ENCODE measurements around the gene SLC46A3. TPM values are rescaled to one million over a fixed set of nuclear protein-coding genes. Genes with fewer than 3 reads are reported as not detected.
A peak's percentile ranks its signal among the peaks of the same experiment; 100 is the strongest.
"Not testable (repeated sequence)": the region's sequence is repeated elsewhere in the genome, so short reads cannot be mapped to it uniquely, and the experiment has no call there.

Gene SLC46A3
- total RNA-seq, 1 donor from 2014 or later, result 39.2 TPM

- DNase-seq (ENCODE audit: low spot score) (no peak), ATAC-seq (no peak)
Observed at GRCh38 chr13:28734906-28735305, 16.1 kb upstream of the SLC46A3 start.

- DNase-seq (ENCODE audit: low spot score), result no peak
- no peak for ATAC-seq
Observed at GRCh38 chr13:28730762-28731161, 12.0 kb upstream of the SLC46A3 start.

GRCh38 chr13:28729541-28729940 lies 10.8 kb upstream of the SLC46A3 start:
- peak; percentile 71 for DNase-seq (ENCODE audit: low spot score)
- peak; percentile 98 for ATAC-seq

- no peak for ATAC-seq
- no peak for DNase-seq (ENCODE audit: low spot score)
Observed at GRCh38 chr13:28728642-28729041, 9.9 kb upstream of the SLC46A3 start.

GRCh38 chr13:28725046-28725610 lies 6.4 kb upstream of the SLC46A3 start:
- no peak for DNase-seq (ENCODE audit: low spot score)
- ATAC-seq, result no peak

- DNase-seq (ENCODE audit: low spot score), result no peak
Observed at GRCh38 chr13:28723806-28724205, 5.0 kb upstream of the SLC46A3 start.

GRCh38 chr13:28719227-28720055 lies 671 bp upstream of the SLC46A3 start:
- peak; percentile 2 for ATAC-seq
- DNase-seq (ENCODE audit: low spot score), result no peak

More at GRCh38 chr13:28723806-28724205, 5.0 kb upstream of the SLC46A3 start:
- no peak for ATAC-seq

GRCh38 chr13:28718196-28718542 lies 601 bp downstream of the SLC46A3 start:
- ATAC-seq (peak; percentile 9), DNase-seq (ENCODE audit: low spot score) (no peak)

GRCh38 chr13:28717170-28717569 lies 1.6 kb downstream of the SLC46A3 start:
- DNase-seq (ENCODE audit: low spot score) (no peak), ATAC-seq (no peak)

GRCh38 chr13:28716511-28716910 lies 2.3 kb downstream of the SLC46A3 start:
- DNase-seq (ENCODE audit: low spot score), result no peak
- ATAC-seq, result no peak

- ATAC-seq (no peak), DNase-seq (ENCODE audit: low spot score) (no peak)
Observed at GRCh38 chr13:28714651-28715050, 4.1 kb downstream of the SLC46A3 start.

GRCh38 chr13:28710161-28710560 lies 8.6 kb downstream of the SLC46A3 start:
- ATAC-seq (peak; percentile 23), DNase-seq (ENCODE audit: low spot score) (no peak)

- no peak for DNase-seq (ENCODE audit: low spot score)
- ATAC-seq, result peak; percentile 33
Observed at GRCh38 chr13:28707629-28708427, 10.9 kb downstream of the SLC46A3 start.

- ATAC-seq, result peak; percentile 85
Observed at GRCh38 chr13:28705461-28706083, 13.2 kb downstream of the SLC46A3 start.

GRCh38 chr13:28704919-28705318 lies 13.9 kb downstream of the SLC46A3 start:
- ATAC-seq, result no peak

More at GRCh38 chr13:28705461-28706083, 13.2 kb downstream of the SLC46A3 start:
- no peak for DNase-seq (ENCODE audit: low spot score)

GRCh38 chr13:28704282-28704681 lies 14.5 kb downstream of the SLC46A3 start:
- no peak for ATAC-seq

More at GRCh38 chr13:28704919-28705318, 13.9 kb downstream of the SLC46A3 start:
- DNase-seq (ENCODE audit: low spot score), result no peak

GRCh38 chr13:28699246-28699645 lies 19.5 kb downstream of the SLC46A3 start:
- ATAC-seq (peak; percentile 86), DNase-seq (ENCODE audit: low spot score) (no peak)

More at GRCh38 chr13:28704282-28704681, 14.5 kb downstream of the SLC46A3 start:
- no peak for DNase-seq (ENCODE audit: low spot score)

GRCh38 chr13:28697441-28697840 lies 21.3 kb downstream of the SLC46A3 start:
- DNase-seq (ENCODE audit: low spot score), result no peak
- no peak for ATAC-seq

GRCh38 chr13:28693605-28694491 lies 24.9 kb downstream of the SLC46A3 start:
- DNase-seq (ENCODE audit: low spot score); ATAC-seq: not testable (repeated sequence)

- no peak for ATAC-seq
- no peak for DNase-seq (ENCODE audit: low spot score)
Observed at GRCh38 chr13:28685892-28686291, 32.9 kb downstream of the SLC46A3 start.

Measured in left lobe of liver (tissue), 2 donors.